ENCODE measurements around the gene SHISA5. TPM values are rescaled to one million over a fixed set of nuclear protein-coding genes. Genes with fewer than 3 reads are reported as not detected.

Gene SHISA5
- total and polyA plus RNA-seq, 2 of the 8 experiments (the other 6 are each of a cell fraction or from before 2014, with no cell fraction given): 196 to 315 TPM

GRCh38 chr3:48500656-48501055 is 3.3 kb downstream of the SHISA5 start:
- no peak overlapping the region for H4K91ac ChIP-seq (replicated peaks; ENCODE audit: insufficient read length, low read length)
- no peak overlapping the region for H2BK20ac ChIP-seq (ENCODE audit: low read length)
- H3K18ac ChIP-seq (ENCODE audit: extremely low read depth, low read length): no peak overlapping the region
- H2BK5ac ChIP-seq (ENCODE audit: low read depth, low read length): peak overlapping the region; percentile 18
- no peak overlapping the region for H3K23ac ChIP-seq (ENCODE audit: insufficient read length)
- H3K23me2 ChIP-seq (ENCODE audit: low read depth, low read length): peaks cover 11% of the 10 kb centered on the region; the same call in 1 of the 2 replicates
- CTCF ChIA-PET (ENCODE audit: partially characterized antibody): interaction anchor here (1.0 to 2.1 kb wide), 6 partner anchors 25 to 135 kb away, joined by 3 to 10 read pairs (median 5); partner anchors contain the start of gene SLC26A6
- no peak overlapping the region for H3K4ac ChIP-seq (replicated peaks; ENCODE audit: insufficient read length, low read depth, low read length)
- H3K56ac ChIP-seq (replicated peaks; ENCODE audit: insufficient read length, low read depth, low read length): no peak overlapping the region
- H3K79me2 ChIP-seq (ENCODE audit: control insufficient read depth in 1 of 2, insufficient read depth in 2 of 2, low read length in 2 of 2): peaks cover 0 to 3% of the 10 kb centered on the region in 2 experiments; a peak in 1 of 4 replicates
- H2AFZ ChIP-seq (ENCODE audit: low read length): no peak overlapping the region
- H3K27me3 ChIP-seq (replicated peaks in 1 of 4; ENCODE audit: control insufficient read depth in 3 of 4, extremely low read depth in 1 of 4, insufficient read depth in 3 of 4, low read length in 3 of 4): peaks cover 0 to 3% (median 0%) of the 10 kb centered on the region in 4 experiments; a peak in 2 of 7 replicates
- POLR2A ChIA-PET (ENCODE audit: partially characterized antibody): interaction anchor here (0.7 to 2.7 kb wide), 4 partner anchors 27 to 56 kb away, joined by 3 to 20 read pairs (median 3); a partner anchor contains a TSS
- no peak overlapping the region for H2BK120ac ChIP-seq (replicated peaks; ENCODE audit: low read depth, low read length)
- H4K8ac ChIP-seq (ENCODE audit: extremely low read depth, insufficient read depth, low read length): peak overlapping the region; percentile 8; the same call in 1 of the 2 replicates
- DNase-seq (ENCODE audit: low read depth in 1 of 2, low spot score in 2 of 2): peak in 1 of 2 experiments; percentile 42
- no peak for TF ChIP-seq SIN3A (conservative IDR thresholded peaks at IDR 0.05 in 1 of 2, IDR thresholded peaks at IDR 0.05 in 1 of 2; ENCODE audit: low read depth in 1 of 2, low read length in 2 of 2)
- H3K4me1 ChIP-seq (replicated peaks in 1 of 4; ENCODE audit: control insufficient read depth in 3 of 4, insufficient read depth in 4 of 4, low read length in 3 of 4): peaks cover 0 to 14% (median 10%) of the 10 kb centered on the region in 4 experiments; a peak in 6 of 7 replicates
- no peak overlapping the region for H3K14ac ChIP-seq (ENCODE audit: insufficient read length)
- H3K27ac ChIP-seq (ENCODE audit: low read depth, low read length): 0 out of 2 replicates have a peak overlapping the region, but pooled peaks have one; percentile 30
- peaks cover 0 to 2% of the 10 kb centered on the region in 2 experiments for H4K20me1 ChIP-seq (replicated peaks in 1 of 2; ENCODE audit: control insufficient read depth in 1 of 2, insufficient read depth in 2 of 2, low read length in 2 of 2)
- H3K9ac ChIP-seq (replicated peaks in 1 of 4; ENCODE audit: extremely low read depth in 1 of 4, low read depth in 3 of 4, low read length in 3 of 4): 0 out of 7 replicates have a peak overlapping the region, but pooled peaks of 1 of the 4 experiments have one; percentile 3
- no peak overlapping the region for H4K5ac ChIP-seq (ENCODE audit: insufficient read length, low read depth, low read length)
- no peak overlapping the region for H2AK5ac ChIP-seq (ENCODE audit: low read depth, low read length)
- peaks cover 0 to 13% (median 5%) of the 10 kb centered on the region in 4 experiments; a peak in 4 of 8 replicates for H3K36me3 ChIP-seq (ENCODE audit: control insufficient read depth in 2 of 4, insufficient read depth in 4 of 4, low read length in 3 of 4)
- H2BK12ac ChIP-seq (ENCODE audit: low read depth, low read length): 0 out of 2 replicates have a peak overlapping the region, but pooled peaks have one; percentile 2
- no peaks in the 10 kb centered on the region for H3K9me3 ChIP-seq (ENCODE audit: insufficient read depth in 2 of 2, low read depth in 1 of 2, low read length in 1 of 2)
- 98% methylated on average over 5 of the region's 5 CpGs; no CpG with 5 or more reads in 1 of the 2 experiments for WGBS, 2 experiments (ENCODE audit: extremely low coverage in 1 of 2, insufficient coverage in 1 of 2, insufficient read length in 1 of 2, insufficient replicate concordance in 2 of 2, low coverage in 1 of 2, low lambda C conversion rate in 2 of 2, missing lambda C conversion rate in 1 of 2)
- H3K4me2 ChIP-seq (ENCODE audit: insufficient read depth in 1 of 2, low read depth in 2 of 2, low read length in 2 of 2): no peak overlapping the region
- FAIRE-seq: no peak
- peaks cover 9% of the 10 kb centered on the region for H3K79me1 ChIP-seq (ENCODE audit: low read depth, low read length)
- H3K4me3 ChIP-seq (ENCODE audit: extremely low read depth in 1 of 4, insufficient read depth in 2 of 4, low read depth in 3 of 4, low read length in 4 of 4): no peak overlapping the region
- no peak overlapping the region for H2BK15ac ChIP-seq (ENCODE audit: low read length)

Data from H1 (cell line).